Airway epithelial cell (primary cell): Measurements from ENCODE around the gene BCL7C. TPM values are rescaled to one million over a fixed set of nuclear protein-coding genes. Genes with fewer than 3 reads are reported as not detected.

Experiments
- total RNA-seq: library from RNA; depleted of rRNA; stranded (reverse); fragments of >200 nt; gene quantifications from 2 replicates; pipeline ENCODE4 v1.2.3, GENCODE V29; 2015

BCL7C gene
- 49.9 and 56.1 TPM in 2 replicates for total RNA-seq

GRCh38 chr16:30893744-30894539 lies at the start of gene BCL7C:
Gene BCL7C (minus strand): TSS chr16:30894077. CDS start chr16:30893944, 133 bp downstream.

GRCh38 chr16:30923554-30924075 lies 29.7 kb upstream of the BCL7C start, which contains the start of gene FBXL19:
Gene FBXL19 (plus strand): TSS chr16:30923572. CDS start chr16:30925755, 2,183 bp downstream.

DNA sequence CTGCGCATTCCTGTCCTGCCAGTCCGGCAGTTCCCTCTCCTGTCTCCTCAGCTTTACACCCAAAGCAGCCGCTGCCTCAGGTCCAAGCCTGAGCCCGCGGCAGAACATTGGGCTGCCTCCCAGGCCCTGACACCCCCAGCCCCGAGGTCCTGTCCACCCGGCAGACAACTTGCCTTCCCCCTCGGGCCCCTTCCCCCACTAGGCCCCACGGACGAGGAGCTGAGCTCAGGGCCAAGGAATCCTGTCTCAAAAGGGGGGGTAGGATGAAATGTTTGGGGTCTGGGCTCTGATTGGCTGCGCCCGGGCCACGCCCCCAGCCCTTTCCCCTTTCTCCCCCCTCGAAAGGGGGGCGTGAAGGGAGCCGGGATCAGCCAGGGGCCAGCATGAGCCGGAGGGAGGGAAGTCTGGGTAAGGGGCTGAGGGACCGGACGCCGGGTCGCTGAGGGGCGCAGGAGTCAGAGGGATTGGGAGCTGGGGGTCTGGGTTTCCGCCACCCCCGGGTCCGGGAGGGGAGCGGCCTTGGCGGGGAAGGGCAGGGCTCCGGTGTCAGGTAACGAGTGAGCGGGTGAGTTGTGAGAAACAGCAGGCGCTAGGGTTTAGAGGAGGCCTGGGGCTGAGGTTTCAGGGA lies 2.5 kb upstream of the BCL7C start, which contains the start of gene CTF1:
TSS of gene CTF1 (plus strand) at position 354 of the 628 bp plus-strand sequence. CDS start at position 384, 30 bp downstream.

Other genes with a start within 250 kb of the BCL7C start
- gene PRR14, start 243.1 kb downstream of the BCL7C start, total RNA-seq = 14.7 and 27.7 TPM in 2 replicates
- 21.3 and 29.2 TPM in 2 replicates for gene FBRS, start 235.6 kb downstream of the BCL7C start, total RNA-seq
- 7.4 and 12.9 TPM in 2 replicates for gene SRCAP, start 194.9 kb downstream of the BCL7C start, total RNA-seq
- 17.9 and 19.8 TPM in 2 replicates for gene PHKG2, start 145.7 kb downstream of the BCL7C start, total RNA-seq
- gene CFAP119, start 132.0 kb downstream of the BCL7C start, total RNA-seq = 1.7 and 3.0 TPM in 2 replicates
- 66.8 and 76.7 TPM in 2 replicates for gene RNF40, start 131.8 kb downstream of the BCL7C start, total RNA-seq
- gene ZNF629, start 106.9 kb downstream of the BCL7C start, total RNA-seq = 9.9 and 14.6 TPM in 2 replicates
- 1.6 and 2.5 TPM in 2 replicates for gene CTF1, start 2.5 kb upstream of the BCL7C start, total RNA-seq
- gene FBXL19, start 29.5 kb upstream of the BCL7C start, total RNA-seq = 38.2 and 39.7 TPM in 2 replicates
- 22.2 and 30.5 TPM in 2 replicates for gene ORAI3, start 55.0 kb upstream of the BCL7C start, total RNA-seq
- 3.4 and 4.6 TPM in 2 replicates for gene SETD1A, start 63.7 kb upstream of the BCL7C start, total RNA-seq
- 8.8 and 10.4 TPM in 2 replicates for gene HSD3B7, start 91.1 kb upstream of the BCL7C start, total RNA-seq
- 0.05 and 1.1 TPM in 2 replicates for gene STX1B, start 116.6 kb upstream of the BCL7C start, total RNA-seq
- 19.9 and 21.9 TPM in 2 replicates for gene STX4, start 139.5 kb upstream of the BCL7C start, total RNA-seq
- gene ZNF668, start 180.2 kb upstream of the BCL7C start, total RNA-seq = 12.2 and 32.0 TPM in 2 replicates
- gene ZNF646, start 180.3 kb upstream of the BCL7C start, total RNA-seq = 11.4 and 13.9 TPM in 2 replicates
- gene PRSS53, start 194.9 kb upstream of the BCL7C start, total RNA-seq = 0.65 and 0.78 TPM in 2 replicates
- gene VKORC1, start 200.7 kb upstream of the BCL7C start, total RNA-seq = 86.5 and 89.8 TPM in 2 replicates
- 60.4 and 70.8 TPM in 2 replicates for gene BCKDK, start 214.3 kb upstream of the BCL7C start, total RNA-seq
- 16.9 and 30.6 TPM in 2 replicates for gene KAT8, start 223.6 kb upstream of the BCL7C start, total RNA-seq
- 80.0 and 81.1 TPM in 2 replicates for gene PRSS8, start 241.7 kb upstream of the BCL7C start, total RNA-seq